ENCODE data around the gene C16orf96.

Gene C16orf96

GRCh38 chr16:4623593-4623992 is 67.5 kb downstream of the C16orf96 start:
- DNase-seq: no peak

DNA sequence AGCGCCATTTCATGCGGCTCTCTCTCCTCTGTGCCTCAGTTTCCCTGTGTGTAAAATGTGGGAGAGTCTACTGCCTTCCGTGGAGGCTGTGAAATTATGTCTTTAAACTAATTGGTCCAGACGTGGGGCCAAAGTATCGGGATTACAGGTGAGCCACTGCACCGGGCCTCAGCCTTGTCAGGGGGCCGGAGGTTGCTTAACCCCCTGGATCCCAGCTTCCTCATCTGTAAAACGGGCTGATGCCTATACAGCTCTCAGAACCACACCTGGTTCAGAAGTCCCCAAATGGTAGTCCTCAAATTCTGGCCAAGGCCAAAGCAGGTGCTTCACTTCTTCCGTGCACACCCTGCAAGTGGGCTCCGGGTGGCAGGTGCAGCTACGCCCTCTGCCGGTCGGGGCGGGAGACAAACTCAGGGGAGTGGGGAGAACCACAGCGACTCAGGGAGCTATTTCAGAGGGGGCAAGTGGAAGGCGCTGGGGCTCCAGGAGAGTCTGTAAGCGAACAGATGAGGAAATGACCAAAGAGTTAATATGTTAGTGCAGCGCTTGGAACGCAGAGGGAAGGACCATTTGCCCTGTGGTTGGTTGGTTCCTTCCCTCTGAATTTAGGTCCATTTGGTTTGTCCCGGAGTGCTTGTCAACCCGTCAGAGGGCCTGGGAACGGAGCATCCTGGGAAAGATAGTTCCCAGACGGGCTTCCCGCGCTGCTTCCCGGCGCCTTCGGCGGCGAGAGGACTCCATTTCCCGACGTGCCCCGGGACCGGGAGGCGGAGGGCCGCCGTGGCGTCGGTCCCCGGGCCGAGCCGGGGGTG is 68.1 kb downstream of the C16orf96 start, which contains the start of gene MGRN1:
Gene MGRN1, plus strand, starts transcription at position 812 of the 812 bp plus-strand sequence. CDS start 135 bp downstream, outside the sequence.
- peak; percentile 95 to 96 for DNase-seq

- DNase-seq: peak; percentile 80 to 83
Observed at GRCh38 chr16:4624827-4625559, 68.9 kb downstream of the C16orf96 start.

DNA sequence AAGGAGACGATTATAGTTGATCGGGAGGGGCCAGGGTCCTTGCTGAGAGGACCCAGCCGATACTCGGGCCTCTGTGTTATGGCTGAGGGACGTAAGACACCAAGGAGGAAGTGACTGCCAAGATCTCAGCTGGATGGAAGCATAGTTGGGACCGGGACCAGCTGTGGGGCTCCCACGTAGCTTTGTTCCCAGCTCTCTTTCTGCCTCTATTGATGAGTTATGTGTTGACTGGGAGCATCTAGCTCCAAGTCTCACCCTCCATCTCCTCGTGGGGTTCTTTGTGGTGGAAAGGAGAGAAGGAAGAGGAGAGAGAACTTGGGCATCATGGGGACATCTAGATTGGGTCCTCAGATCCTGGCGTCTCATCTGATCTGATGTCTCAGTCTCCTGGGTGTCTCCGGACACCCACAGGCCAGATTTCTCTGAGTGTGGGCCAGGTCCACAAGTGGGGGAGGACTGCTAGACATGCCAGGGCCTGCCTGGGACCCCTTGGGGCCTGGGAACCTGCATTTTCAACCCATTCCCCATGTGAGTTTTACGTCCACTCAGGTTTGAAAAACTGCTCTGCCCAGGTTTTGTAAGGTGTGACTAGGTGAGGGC is 69.5 kb downstream of the C16orf96 start:
- no peak for DNase-seq

- DNase-seq: no peak
Observed at GRCh38 chr16:4626396-4626795, 70.3 kb downstream of the C16orf96 start.

GRCh38 chr16:4628283-4628682 is 72.1 kb downstream of the C16orf96 start:
- no peak for DNase-seq

DNA sequence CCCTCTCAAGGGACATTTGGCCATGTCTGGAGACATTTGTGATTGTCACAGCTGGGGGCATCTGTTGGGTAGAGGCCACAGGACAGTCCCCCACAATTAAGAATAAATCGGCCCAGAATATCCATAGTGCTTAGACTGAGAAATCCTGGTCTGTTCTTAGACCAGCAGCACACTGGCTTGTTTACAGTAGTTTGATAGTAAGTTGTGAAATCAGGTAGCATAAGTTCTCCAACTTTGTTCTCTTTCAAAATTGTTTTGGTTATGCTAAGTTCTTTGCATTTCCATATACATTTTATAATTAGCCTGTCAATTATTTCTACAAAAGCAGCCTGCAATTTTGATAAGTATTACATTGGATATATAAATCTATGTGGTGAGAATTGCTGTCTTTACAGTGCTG is 75.3 kb downstream of the C16orf96 start:
- no peak for DNase-seq

- no peak for DNase-seq
Observed at GRCh38 chr16:4633910-4634635, 77.9 kb downstream of the C16orf96 start.

DNA sequence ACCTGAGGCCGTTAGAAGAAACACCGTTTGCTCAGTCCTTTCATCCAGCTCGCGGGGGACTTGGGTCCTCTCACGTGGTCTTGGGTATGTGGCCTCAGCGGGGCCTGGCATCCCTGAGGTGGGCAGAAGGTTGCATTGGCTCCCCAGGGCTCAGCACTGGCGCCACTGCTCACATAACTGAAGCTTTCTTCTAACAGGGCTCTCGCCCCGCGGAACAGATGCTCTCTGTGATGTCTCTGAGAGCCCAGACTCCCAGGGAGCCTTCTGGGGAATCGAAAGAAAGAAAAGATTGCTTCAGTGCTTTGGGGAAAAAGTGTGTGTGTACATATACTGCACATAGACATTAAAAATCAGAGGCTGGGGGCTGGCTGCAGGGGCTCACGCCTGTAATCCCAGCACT is 78.6 kb downstream of the C16orf96 start:
- no peak for DNase-seq

GRCh38 chr16:4636196-4636595 is 80.1 kb downstream of the C16orf96 start:
- no peak for DNase-seq

- DNase-seq: no peak
Observed at GRCh38 chr16:4637501-4638166, 81.5 kb downstream of the C16orf96 start.

DNA sequence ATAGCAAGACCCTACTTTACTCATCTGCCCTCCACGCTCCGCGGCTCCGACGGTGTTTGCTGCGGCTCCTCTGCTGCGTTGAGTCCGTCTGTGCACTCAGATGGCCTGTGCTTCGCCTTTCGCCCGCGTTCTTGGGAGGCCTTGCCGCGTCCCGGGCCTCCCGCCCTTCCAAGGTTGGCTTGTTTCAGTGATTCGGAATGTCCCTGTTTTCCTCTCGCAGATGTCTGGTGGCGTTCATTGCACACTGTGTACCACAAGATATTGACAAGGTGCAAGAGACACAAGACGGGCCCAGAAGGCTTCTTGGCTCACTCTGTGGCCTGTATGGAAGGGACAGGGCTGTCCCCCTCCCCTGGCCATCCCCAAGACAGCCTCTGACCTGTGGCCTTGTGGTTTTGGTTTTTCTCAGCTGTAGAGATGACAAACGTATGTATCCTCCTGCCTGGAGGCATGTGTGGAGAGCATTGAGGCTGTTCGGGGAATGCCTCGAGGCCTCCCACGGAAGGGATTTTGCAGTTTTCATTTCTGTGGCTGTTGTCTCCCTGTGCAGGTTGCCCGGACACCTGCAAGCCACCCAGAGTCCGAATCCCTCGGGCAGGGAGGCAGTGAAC is 83.9 kb downstream of the C16orf96 start:
- no peak for DNase-seq

DNA sequence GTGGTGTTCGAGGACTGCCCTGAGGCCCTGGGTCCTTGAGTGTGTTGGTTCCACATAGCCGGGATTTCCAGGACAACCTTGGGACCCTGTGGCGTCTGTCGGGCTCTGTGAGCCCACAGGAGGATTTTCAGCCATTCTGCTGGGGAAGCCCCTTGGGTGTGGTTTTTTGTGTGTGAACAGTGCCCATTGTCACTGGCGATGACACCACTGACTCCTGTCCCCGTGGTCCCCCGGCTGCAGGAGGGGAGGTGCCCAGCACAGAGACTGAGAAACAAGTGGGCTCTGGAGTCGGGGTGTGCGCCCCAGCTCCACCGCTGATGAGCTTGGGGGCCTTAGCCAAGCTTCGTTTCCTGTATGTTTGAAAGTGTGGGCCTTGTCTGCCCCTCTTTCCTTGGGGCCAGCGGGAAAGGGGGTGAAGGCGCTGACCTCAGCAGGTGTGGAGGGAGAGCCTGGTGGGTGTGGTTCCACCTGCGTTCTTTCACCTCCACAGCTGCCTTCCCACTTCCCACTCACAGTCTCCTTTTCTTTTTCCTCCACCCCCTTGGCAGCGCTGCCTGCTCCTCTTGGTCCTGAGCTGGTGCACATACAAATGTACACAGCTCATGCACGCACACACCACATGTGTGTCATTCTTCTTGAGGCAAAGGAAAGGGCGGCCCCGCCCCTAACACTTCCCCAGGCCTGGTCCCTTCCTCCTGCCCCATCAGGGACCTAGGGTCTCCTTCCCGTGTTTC is 84.6 kb downstream of the C16orf96 start:
- DNase-seq: no peak

GRCh38 chr16:4641306-4641687 is 85.2 kb downstream of the C16orf96 start:
- no peak for DNase-seq

GRCh38 chr16:4641895-4642294 is 85.8 kb downstream of the C16orf96 start:
- no peak for DNase-seq

GRCh38 chr16:4646773-4647643 is 90.9 kb downstream of the C16orf96 start:
- no peak for DNase-seq

GRCh38 chr16:4647644-4647980 is 91.5 kb downstream of the C16orf96 start:
- no peak for DNase-seq

GRCh38 chr16:4648917-4649316 is 92.8 kb downstream of the C16orf96 start:
- no peak for DNase-seq

- peak in 1 of 2 donors; percentile 27 for DNase-seq
Observed at GRCh38 chr16:4649744-4650442, 93.8 kb downstream of the C16orf96 start.

All from CD4-positive, alpha-beta T cell treated with Interleukin-4 for 1 hour (primary cell).